GM19238 (cell line): ENCODE results near the gene RPRD1B.

ENCODE experiments used
- DNase-seq: peaks from one replicate; pipeline ENCODE4 v3.0.0; 2011; ENCODE audit warnings: low spot score; ENCODE audit not compliant: insufficient read length

RPRD1B gene

DNA sequence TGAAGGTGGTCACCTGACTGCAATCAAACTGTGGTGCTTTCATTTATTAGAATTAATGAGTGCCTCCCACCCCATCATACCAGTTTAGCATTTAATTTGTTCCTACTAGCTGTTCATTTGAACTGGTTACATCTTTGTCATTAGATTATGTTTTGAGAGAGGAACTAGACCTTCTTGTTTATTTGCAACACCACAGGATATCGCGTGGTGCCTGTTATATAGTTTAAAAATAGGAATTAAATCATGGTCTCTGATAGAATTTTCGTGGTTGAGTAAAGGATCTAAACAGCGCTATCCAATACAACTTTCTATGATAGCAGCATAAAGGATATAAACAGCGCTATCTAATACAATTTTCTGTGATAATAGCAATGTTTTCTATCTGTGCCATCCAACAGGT, 2.8 kb downstream of the RPRD1B start:
- DNase-seq: no peak

- no peak for DNase-seq
These were observed 6.7 kb downstream of the RPRD1B start for GRCh38 chr20:38040276-38040675.

DNA sequence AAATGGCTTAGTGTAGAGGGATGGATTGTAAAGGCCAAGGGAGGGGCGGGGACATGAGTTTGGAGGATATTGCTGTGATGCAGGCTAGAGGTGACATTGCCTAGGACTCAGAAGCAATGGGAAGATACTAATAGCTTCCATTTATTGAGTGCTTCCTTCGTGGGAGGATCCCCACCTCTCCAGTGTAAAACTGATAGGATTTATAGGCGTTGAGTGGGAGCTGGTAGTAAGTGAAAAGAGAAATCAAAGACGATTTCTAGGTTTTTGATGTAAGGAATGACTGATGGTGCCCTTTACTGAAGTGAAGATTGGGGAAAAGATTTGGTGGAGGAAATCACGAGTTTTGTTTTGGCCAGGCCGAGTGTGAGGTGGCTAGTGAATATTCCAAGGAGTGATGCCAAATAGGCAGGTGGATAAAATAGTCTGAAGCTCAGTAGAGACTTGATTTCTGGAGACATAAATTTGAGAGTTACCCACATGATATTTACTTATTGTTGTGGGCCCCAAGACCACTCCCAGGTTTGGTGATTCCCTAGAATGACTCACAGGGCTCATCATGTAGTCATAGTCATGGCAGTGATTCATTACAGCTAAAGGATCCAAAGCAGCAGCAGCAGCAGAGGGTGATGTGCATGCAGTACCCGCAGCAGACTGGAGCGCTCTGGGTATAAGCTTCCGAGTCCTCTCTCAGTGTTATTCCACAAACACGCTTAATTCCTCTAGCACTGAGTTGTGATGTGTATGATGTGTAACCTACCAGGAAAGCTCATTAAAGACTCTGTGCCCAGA, 10.2 kb downstream of the RPRD1B start:
- DNase-seq: no peak

- DNase-seq: no peak
These were observed 11.1 kb downstream of the RPRD1B start for GRCh38 chr20:38044685-38045084.

- no peak for DNase-seq
These were observed 13.0 kb downstream of the RPRD1B start for GRCh38 chr20:38046572-38046971.

DNA sequence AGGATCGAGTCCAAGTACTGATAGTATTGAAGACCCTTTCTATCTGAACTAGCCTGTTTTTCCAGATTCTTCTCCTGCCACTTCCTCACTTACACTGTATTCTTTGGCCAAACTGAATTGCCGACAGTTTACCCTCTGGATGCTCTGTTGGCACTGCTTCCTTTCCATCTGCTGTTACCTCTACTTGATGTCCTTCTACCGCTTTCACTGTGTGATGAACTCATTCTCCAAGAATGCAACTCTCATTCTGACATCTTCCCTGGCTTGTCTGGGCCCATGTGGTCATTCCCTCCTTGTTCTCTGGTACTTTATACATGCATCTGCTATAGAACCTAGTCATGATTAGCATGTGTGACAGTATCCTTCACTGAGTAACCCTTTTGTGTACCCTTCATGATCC, 16.3 kb downstream of the RPRD1B start:
- DNase-seq: no peak

DNA sequence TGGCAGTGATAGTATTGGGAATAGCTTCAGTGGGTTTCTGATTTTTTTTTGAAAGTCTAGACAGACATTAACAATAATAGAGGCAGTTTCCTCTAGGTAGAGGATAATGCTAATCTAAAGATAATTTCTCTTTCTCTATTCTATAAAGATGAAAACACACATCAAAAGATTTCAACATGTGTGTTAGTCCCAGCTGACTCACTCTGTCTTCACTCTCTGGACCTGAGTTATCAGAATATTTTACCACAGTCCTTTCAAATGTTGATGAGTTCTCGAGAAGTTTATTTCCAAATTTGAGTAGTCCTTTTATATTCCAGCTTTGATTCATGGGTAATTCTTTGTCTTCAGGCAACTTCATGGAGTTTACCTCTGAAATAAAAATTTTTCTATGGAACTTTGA, 17.1 kb downstream of the RPRD1B start:
- DNase-seq: no peak

DNA sequence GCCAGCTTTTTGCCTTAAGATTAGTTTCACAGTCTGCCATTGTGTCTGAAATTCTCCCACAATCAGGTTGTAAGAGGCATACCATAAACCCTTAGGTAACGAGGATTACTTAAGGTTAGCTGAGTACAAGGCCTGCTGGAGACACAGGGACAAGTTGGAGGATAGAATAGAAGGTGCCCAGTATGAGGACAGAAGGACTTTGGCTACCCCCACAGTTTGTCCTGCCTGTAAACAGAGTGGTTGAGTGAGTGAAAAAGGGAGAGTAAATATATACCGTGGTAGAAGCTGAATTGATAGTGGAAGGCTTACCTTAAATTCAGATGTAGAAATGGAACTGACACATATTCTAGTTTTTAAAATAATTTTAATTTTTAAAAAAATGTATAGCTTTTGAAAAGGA, 19.3 kb downstream of the RPRD1B start:
- DNase-seq: no peak

DNA sequence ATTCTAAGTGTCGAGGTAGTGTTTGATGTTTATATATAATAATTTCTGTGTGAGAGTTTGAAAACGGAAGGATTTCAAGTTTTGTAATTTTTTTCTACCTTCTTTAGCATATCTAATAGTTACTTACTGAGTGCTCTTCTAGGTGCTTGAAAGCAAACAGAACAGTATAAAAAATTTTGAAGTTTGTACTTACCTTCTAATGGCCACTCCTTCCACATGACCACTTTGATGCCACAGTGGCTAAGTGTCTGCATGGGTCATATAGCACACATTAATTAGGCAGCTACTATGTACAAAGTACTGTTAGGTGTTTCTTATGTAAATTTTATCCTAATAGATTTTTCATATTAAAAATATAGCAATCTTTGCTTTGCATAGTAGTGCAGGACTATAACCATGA, 21.1 kb downstream of the RPRD1B start:
- no peak for DNase-seq

DNA sequence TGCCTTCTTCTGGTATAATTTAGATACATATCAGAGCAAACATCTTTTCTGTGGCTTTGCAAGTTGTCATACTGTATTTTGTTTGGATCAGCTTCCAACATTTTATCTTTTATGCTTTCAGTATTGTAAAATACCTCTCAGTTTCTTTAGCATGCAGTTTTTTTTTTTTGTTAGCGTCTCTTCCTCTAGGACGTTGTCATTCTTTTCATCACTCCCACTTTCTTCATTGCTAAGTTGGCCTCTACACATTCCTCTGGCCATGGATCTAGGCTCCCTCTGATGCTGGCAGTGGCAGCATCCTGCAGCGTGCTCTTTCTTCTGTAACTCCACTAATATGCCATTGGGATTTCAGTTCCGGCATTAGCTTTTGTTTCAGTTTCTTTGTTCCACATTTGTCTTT, 21.7 kb downstream of the RPRD1B start:
- no peak for DNase-seq

- DNase-seq: no peak
These were observed 22.3 kb downstream of the RPRD1B start for GRCh38 chr20:38055848-38056247.

GRCh38 chr20:38057351-38057972, 23.9 kb downstream of the RPRD1B start:
- DNase-seq: peak; percentile 62

DNA sequence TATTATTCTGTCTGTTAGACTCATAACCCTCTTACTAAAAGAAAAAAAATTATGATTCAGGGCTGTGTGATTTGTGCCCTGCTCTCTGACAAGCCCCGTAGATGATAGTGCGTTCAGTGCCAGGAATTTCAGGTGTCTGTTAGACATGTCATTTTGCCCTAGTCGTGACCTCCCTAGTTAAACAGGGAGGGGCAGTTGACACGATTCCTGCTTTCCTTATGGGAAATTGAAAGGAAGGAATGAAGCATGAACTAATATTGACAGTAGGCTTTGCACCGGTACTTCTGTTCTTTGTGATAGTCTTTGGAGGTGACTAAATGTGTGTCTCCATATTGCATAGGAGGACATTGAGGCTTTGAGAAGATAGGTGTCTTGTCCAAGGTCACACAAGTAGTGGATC, 26.3 kb downstream of the RPRD1B start:
- DNase-seq: no peak

DNA sequence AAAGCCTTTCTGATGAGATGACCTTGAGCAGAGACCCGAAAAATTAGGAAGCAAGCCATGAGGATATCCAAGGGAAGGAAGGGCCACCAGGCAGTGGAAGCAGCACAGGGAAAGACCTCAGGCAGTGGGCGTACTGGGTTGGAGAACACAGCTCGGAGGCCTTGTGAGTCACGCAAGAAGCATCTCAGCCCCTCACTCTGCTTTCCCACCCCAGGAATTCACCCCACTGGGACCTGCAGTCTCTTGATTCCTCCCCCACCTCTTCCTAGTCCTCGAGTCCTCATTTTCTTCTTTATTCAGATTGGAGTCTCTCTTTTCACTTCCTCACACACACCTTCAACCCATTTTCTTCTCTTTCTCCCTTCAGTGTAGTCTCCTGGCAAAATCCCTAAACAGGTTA, 27.0 kb downstream of the RPRD1B start:
- no peak for DNase-seq

- DNase-seq: no peak
These were observed 27.6 kb downstream of the RPRD1B start for GRCh38 chr20:38061109-38061508.

DNA sequence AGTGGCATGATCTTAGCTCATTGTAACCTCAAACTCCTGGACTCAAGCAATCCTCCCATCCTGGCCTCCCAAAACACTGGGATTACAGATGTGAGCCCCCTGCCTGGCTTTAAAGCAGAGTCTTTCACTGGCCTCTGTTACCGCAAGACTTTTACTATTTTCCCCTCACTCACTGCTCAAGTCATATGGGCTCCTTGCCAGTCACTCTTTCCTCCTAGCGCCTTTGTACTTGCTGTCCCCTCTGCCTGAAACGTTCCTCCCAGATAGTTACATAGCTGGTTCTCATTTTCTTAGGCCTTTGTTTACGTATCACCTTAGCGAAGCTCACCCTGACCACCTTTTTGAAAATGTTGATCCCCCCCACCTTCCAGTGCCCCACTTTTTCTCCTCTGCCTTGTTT, 29.3 kb downstream of the RPRD1B start:
- DNase-seq: no peak

DNA sequence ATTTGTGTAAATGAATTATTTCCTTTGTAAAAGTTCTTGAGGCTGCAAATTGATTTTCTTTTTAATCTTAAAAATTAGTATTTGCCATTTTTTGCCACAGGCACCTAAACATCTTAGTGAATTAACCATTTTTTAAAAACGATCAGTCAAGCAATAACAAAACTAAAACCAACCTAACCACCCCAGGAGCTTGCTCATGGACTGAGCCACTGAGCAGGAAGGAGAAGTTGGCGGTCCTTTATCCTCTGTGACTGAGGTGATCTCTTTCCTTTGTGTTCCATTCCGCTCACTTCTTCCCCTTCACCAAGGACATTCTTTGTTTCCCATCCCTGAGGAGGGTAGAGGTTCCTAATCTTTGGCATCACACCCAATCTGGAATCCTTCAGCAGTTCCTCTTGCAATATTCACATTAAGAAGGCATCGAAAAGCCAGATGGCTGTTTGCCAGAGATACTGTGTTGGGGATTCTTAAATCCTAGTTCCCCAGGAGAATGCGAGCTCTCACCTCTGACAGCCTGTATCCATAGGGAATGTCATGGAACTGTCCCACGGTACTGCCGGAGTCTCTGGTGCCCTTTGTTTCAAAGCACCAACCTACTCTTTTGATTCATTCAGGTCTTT, 30.5 kb downstream of the RPRD1B start:
- peak; percentile 15 for DNase-seq

DNA sequence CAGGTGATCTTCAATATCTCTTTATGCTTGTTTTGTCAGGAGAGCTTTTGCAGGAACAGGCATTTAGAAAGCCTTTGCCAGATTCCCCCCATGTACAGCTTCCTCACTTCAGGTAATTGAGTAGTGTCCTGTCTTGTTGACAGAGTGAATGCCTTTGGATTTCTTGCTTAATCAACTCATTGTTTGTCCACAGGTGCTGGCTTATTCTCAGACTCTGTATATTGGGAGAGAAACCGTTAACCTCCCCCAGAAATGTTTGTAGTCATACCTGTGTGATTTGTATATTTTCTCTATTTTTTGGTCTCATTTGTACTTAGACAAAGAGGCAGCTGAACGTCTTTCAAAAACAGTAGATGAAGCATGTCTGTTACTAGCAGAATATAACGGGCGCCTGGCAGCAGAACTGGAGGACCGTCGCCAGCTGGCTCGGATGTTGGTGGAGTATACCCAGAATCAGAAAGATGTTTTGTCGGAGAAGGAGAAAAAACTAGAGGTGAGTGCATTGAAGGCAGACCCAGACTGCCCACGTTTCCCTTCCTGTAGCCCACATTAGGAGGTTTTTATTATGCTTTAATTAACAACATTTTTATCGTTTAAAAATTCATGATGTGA, 32.3 kb downstream of the RPRD1B start:
- no peak for DNase-seq

- DNase-seq: no peak
These were observed 33.6 kb downstream of the RPRD1B start for GRCh38 chr20:38066969-38067716.

GRCh38 chr20:38067717-38068365, 34.3 kb downstream of the RPRD1B start:
- no peak for DNase-seq

GRCh38 chr20:38072898-38073297, 39.4 kb downstream of the RPRD1B start:
- no peak for DNase-seq
